Stimulated activated CD8-positive, alpha-beta memory T cell treated with anti-CD3 and anti-CD28 coated beads, Interleukin-2, amount 100 ng/mL, for 48 hours (primary cell): ENCODE data around the gene CNN2.
"Not testable (repeated sequence)": the region's sequence is repeated elsewhere in the genome, so short reads cannot be mapped to it uniquely, and the experiment has no call there.

Experiments used
- DNase-seq, 2 donors: peaks; one replicate each; pipeline ENCODE4 v3.0.0-alpha.2; 2020; ENCODE audit warnings: low read depth in 2 of 2

CNN2 gene

GRCh38 chr19:1010586-1011510 is 15.6 kb upstream of the CNN2 start:
- no peak for DNase-seq

- DNase-seq = no peak
Observed at GRCh38 chr19:1011831-1012333, 14.5 kb upstream of the CNN2 start.

- DNase-seq = no peak
Observed at GRCh38 chr19:1012334-1012733, 14.1 kb upstream of the CNN2 start.

GRCh38 chr19:1013218-1013617 is 13.2 kb upstream of the CNN2 start:
- DNase-seq = no peak

GRCh38 chr19:1014161-1015060 is 12.0 kb upstream of the CNN2 start:
- no peak for DNase-seq

- DNase-seq = no peak
Observed at GRCh38 chr19:1015061-1015781, 11.2 kb upstream of the CNN2 start.

- DNase-seq = no peak
Observed at GRCh38 chr19:1015782-1016646, 10.4 kb upstream of the CNN2 start.

- DNase-seq = no peak
Observed at GRCh38 chr19:1016647-1017114, 9.7 kb upstream of the CNN2 start.

- no peak for DNase-seq
Observed at GRCh38 chr19:1017115-1017905, 9.1 kb upstream of the CNN2 start.

GRCh38 chr19:1017906-1018305 is 8.5 kb upstream of the CNN2 start:
- DNase-seq = no peak

GRCh38 chr19:1018393-1018792 is 8.0 kb upstream of the CNN2 start:
- no peak for DNase-seq

- no peak for DNase-seq
Observed at GRCh38 chr19:1018932-1019615, 7.3 kb upstream of the CNN2 start.

GRCh38 chr19:1019616-1019961 is 6.8 kb upstream of the CNN2 start:
- DNase-seq = no peak

- DNase-seq = no peak
Observed at GRCh38 chr19:1019980-1020867, 6.2 kb upstream of the CNN2 start.

GRCh38 chr19:1020868-1021425 is 5.5 kb upstream of the CNN2 start, which contains the start of gene TMEM259:
TMEM259 (minus strand) TSS chr19:1021123; CDS start chr19:1020996, 127 bp downstream.
- peak; percentile 92 to 96 for DNase-seq

- DNase-seq = not testable (repeated sequence)
Observed at GRCh38 chr19:1023883-1024188, 2.6 kb upstream of the CNN2 start.

GRCh38 chr19:1025080-1025479 is 1.3 kb upstream of the CNN2 start:
- DNase-seq = not testable (repeated sequence)
